GM19099 (cell line): ENCODE results near the gene LAPTM5.

Experiments used
- POLR2A ChIP-seq: IDR thresholded peaks from 3 replicates; pipeline ENCODE4 v1.6.1; 2011; ENCODE audit warnings: low read depth; ENCODE audit not compliant: insufficient read length; ENCODE audit errors: extremely low read depth

The LAPTM5 gene

GRCh38 chr1:30704271-30704670 is 53.3 kb downstream of the LAPTM5 start:
- no peak for TF ChIP-seq POLR2A

DNA sequence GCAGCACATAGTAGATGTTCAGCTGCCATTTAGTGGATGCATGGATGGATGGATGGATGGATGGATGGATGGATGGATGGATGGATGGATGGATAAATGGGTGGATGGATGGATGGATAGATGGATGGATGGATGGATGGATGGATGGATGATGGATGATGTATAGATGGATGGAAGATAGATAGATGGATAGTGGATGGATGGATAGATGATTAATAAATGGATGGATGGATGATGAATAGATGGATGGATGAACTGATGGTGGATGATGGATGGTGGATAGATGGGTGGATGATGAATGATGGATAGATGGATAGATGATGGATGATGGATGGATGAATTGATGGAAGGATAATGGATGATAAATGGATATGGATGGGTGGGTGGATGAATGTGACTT is 54.8 kb downstream of the LAPTM5 start:
- no peak for TF ChIP-seq POLR2A

DNA sequence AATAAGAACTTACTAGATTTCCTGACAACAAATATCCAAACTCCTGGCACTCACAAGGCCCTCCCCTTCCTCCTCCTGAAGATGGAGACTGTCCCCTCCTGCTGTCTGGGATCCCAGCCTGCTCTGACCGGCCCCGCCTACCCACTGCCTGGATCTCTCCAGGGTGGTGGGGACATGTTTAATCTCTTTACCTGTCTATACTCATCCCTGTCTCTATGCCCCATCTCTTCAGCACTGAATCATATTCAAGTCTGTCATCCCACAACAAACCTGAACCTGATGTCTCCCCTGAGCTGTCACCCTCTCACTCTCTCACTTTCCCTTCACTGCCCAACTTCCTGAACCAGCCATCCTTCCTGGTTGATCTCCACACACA is 56.3 kb downstream of the LAPTM5 start:
- TF ChIP-seq POLR2A: no peak

GRCh38 chr1:30700528-30701257 is 56.9 kb downstream of the LAPTM5 start:
- no peak for TF ChIP-seq POLR2A

GRCh38 chr1:30699762-30700161 is 57.8 kb downstream of the LAPTM5 start:
- no peak for TF ChIP-seq POLR2A

- no peak for TF ChIP-seq POLR2A
Measured at GRCh38 chr1:30698401-30698981, 59.1 kb downstream of the LAPTM5 start.

- TF ChIP-seq POLR2A: no peak
Measured at GRCh38 chr1:30697571-30698376, 59.8 kb downstream of the LAPTM5 start.

DNA sequence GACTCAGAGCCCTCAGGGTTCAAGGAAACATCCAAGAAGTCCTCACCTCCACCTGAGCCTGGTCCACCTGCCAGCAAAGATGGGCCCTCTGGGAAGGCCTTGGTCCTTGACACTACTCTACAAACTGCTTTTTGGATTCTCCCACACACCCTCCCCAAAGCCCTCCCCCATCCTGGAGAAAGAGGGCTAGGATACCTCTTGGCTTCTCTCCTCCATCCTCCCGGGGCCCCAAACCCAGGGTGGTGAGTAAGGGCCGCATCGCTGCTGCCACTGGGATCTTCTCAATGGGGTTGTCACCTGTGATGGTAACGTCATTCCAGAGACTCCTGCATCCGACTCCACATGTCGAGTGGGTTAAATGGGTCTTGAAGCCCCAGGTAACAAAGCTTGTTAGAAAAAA is 60.7 kb downstream of the LAPTM5 start:
- TF ChIP-seq POLR2A: no peak

- no peak for TF ChIP-seq POLR2A
Measured at GRCh38 chr1:30695439-30695841, 62.1 kb downstream of the LAPTM5 start.

GRCh38 chr1:30694280-30695175 is 63.0 kb downstream of the LAPTM5 start:
- TF ChIP-seq POLR2A: no peak

DNA sequence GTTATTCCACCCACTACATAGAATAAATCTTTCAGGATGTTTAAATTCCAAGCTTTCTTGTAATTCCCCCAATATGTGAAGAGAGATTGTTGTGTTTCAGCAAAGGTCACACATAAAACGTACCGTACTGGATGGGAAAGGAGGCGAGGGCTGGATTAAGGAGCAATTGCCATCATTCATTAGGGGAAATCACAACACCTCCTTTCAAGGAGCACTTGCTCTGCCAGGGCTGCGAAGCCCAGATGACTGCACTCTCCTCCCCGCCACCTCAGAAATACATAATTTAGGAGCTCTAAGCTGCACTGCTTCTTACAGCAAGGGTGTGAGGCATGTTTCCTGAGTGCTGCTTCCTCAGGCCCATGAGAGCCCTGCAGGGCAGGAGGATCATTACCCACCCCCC is 63.8 kb downstream of the LAPTM5 start:
- no peak for TF ChIP-seq POLR2A

GRCh38 chr1:30693366-30693765 is 64.2 kb downstream of the LAPTM5 start:
- no peak for TF ChIP-seq POLR2A

DNA sequence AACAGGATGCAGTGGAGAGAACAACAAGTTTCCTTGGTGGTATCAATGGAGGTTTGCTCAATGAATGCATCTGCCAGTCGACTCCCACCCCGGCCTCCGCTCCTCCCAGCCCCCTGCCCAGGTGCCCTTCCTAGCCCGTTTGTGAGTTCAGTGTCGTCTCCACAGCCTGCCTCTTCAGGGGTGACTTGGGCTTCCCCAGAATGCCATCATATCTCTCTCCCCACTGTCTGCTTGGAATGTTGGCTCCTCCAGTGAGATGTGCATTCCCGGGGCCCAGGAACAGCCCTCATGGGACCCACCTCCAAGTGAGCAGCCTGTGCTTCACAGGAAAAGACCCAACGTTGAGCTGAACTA is 64.6 kb downstream of the LAPTM5 start:
- TF ChIP-seq POLR2A: no peak

DNA sequence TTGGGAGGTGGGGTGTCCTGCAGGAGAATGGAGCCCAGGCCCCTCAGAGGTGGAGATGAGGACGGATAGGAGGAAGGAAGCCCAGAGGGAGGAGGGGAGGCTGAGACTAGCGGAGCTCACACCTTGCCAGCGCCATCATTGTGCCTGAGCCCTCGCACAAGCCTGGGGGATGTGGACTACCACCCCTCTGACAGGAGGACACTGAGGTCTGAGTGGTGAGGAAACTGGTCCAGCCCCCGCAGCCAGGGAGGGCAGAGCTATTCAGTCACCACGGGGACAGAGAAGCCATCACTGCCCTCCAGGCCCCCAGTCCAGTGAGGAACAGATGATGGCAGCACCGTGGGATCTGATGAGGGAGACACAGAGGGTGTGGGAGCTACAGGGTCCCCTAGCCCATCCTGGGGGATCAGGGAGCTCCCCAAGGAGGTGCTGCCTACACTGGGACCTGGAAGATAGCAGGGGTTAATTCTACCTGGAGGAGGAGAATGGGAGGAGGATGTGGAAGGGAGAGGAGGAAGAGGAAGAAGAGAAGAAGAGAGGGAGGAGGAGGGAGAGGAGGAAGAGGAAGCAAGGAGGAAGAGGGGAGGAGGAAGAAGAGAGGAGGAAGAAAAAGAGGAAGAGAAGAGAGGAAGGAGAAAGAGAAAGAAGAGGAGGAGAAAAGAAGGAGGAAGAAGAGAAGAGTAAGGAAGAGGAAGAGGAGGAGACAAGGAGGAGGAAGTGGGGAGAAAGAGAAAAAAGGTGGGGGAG is 65.2 kb downstream of the LAPTM5 start:
- TF ChIP-seq POLR2A: no peak
